SK-N-SH (cell line): ENCODE measurements around the gene UBALD1. TPM values are rescaled to one million over a fixed set of nuclear protein-coding genes. Genes with fewer than 3 reads are reported as not detected.

Source experiments
- CTCF ChIA-PET: fragments of 300-600, 350-600 bp; formaldehyde crosslinking; extraction: SDS; loops from one replicate; lab custom pipeline; 2021; lab: Yijun Ruan, JAX
- POLR2A ChIA-PET: fragments of 350-600 bp; sonication (Branson Sonifier 250); formaldehyde crosslinking; extraction: SDS; loops from one replicate; lab custom pipeline; 2020; ENCODE audit warnings: antibody characterized with exemption, inconsistent platforms; lab: Yijun Ruan, JAX
- DNase-seq: peaks from one replicate; pipeline ENCODE4 v3.0.0; 2012
- H2AFZ ChIP-seq: fragments of 200-600 bp; sonication (generic); 2 replicates; pipeline ENCODE4 v1.8.1; 2016; ENCODE audit warnings: antibody characterized with exemption, mild to moderate bottlenecking, low read depth
- H3F3A ChIP-seq: fragments of 200-600 bp; sonication (generic); replicated peaks from 2 replicates; pipeline ENCODE3; 2016; ENCODE audit warnings: antibody characterized with exemption, mild to moderate bottlenecking; ENCODE audit not compliant: insufficient read depth
- H3K27ac ChIP-seq, 2 experiments: fragments of 200-500 bp in 1 of 2; fragments of 200-600 bp in 1 of 2; sonication (Bioruptor generic) in 1 of 2; sonication (generic), shearing (Covaris generic) in 1 of 2; 2 replicates each; pipeline versions ENCODE4 v1.5.1 to v1.6.1; 2014 to 2016; ENCODE audit warnings: low read depth in 2 of 2, inconsistent platforms in 1 of 2, low read length in 1 of 2, mild to moderate bottlenecking in 1 of 2, mixed read lengths in 1 of 2
- H3K27me3 ChIP-seq: fragments of 200-600 bp; sonication (generic), shearing (Covaris generic); 2 replicates; pipeline ENCODE4 v1.6.1; 2016; ENCODE audit warnings: mixed run types; ENCODE audit not compliant: insufficient read depth
- H3K36me3 ChIP-seq, 2 experiments: fragments of 200-500 bp in 1 of 2; fragments of 200-600 bp in 1 of 2; sonication (Bioruptor generic) in 1 of 2; sonication (generic) in 1 of 2; replicated peaks in 1 of 2; 2 replicates each; pipeline versions ENCODE3 to v1.5.1; 2014 to 2016; ENCODE audit warnings: low read length in 1 of 2, mild to moderate bottlenecking in 1 of 2; ENCODE audit not compliant: insufficient read depth in 2 of 2, control insufficient read depth in 1 of 2
- H3K4me1 ChIP-seq, 2 experiments: fragments of 200-500 bp in 1 of 2; fragments of 200-600 bp in 1 of 2; sonication (Bioruptor generic) in 1 of 2; sonication (generic), shearing (Covaris generic) in 1 of 2; 2 replicates each; pipeline versions ENCODE4 v1.5.1 to v1.6.1; 2014 to 2016; ENCODE audit warnings: low read depth in 1 of 2, low read length in 1 of 2, mixed run types in 1 of 2; ENCODE audit not compliant: insufficient read depth in 2 of 2, control insufficient read depth in 1 of 2
- H3K4me2 ChIP-seq: fragments of 200-600 bp; sonication (generic), shearing (Covaris generic); 2 replicates; pipeline ENCODE4 v1.6.1; 2017; ENCODE audit warnings: mixed run types
- H3K4me3 ChIP-seq, 2 experiments: fragments of 200-500 bp in 1 of 2; fragments of 200-600 bp in 1 of 2; sonication (Bioruptor generic) in 1 of 2; sonication (generic), shearing (Covaris generic) in 1 of 2; 2 replicates each; pipeline versions ENCODE4 v1.5.1 to v1.8.1; 2014 to 2016; ENCODE audit warnings: low read depth in 2 of 2, inconsistent platforms in 1 of 2, low read length in 1 of 2, mild to moderate bottlenecking in 1 of 2, mixed read lengths in 1 of 2, moderate library complexity in 1 of 2
- H3K79me2 ChIP-seq: fragments of 200-600 bp; sonication (generic); 2 replicates; pipeline ENCODE4 v1.8.1; 2017; ENCODE audit warnings: mild to moderate bottlenecking; ENCODE audit not compliant: insufficient read depth
- H3K9ac ChIP-seq: fragments of 200-600 bp; sonication (generic); 2 replicates; pipeline ENCODE4 v1.6.1; 2017; ENCODE audit warnings: mixed run types
- H3K9me2 ChIP-seq: fragments of 200-600 bp; sonication (generic); 2 replicates; pipeline ENCODE4 v1.6.1; 2017; ENCODE audit warnings: mixed run types
- H3K9me3 ChIP-seq: fragments of 200-600 bp; sonication (generic); 2 replicates; pipeline ENCODE4 v1.6.1; 2017; ENCODE audit warnings: mixed run types, mild to moderate bottlenecking, moderate library complexity
- H4K20me1 ChIP-seq: fragments of 200-600 bp; sonication (generic); 2 replicates; pipeline ENCODE4 v1.6.1; 2017; ENCODE audit warnings: mild to moderate bottlenecking, mixed run types; ENCODE audit not compliant: insufficient read depth
- CHD2 ChIP-seq: fragments of 150-350 bp; IDR thresholded peaks from 2 replicates; pipeline ENCODE4 v1.6.1; 2018; ENCODE audit warnings: low read length; ENCODE audit not compliant: partially characterized antibody
- ELF1 ChIP-seq: IDR thresholded peaks from 2 replicates; pipeline ENCODE4 v1.4.0; 2012
- EZH2phosphoT487 ChIP-seq: fragments of 200-600 bp; sonication (generic); IDR thresholded peaks from 2 replicates; pipeline ENCODE4 v1.6.1; 2017; ENCODE audit warnings: low read depth, mixed run types, mild to moderate bottlenecking, antibody characterized with exemption, moderate library complexity, borderline replicate concordance
- FOSL2 ChIP-seq: IDR thresholded peaks from 2 replicates; pipeline ENCODE4 v1.4.0; 2012; ENCODE audit warnings: low read depth, mild to moderate bottlenecking, moderate library complexity, borderline replicate concordance
- GATA2 ChIP-seq: sonication (generic); formaldehyde crosslinking; IDR thresholded peaks from 2 replicates; pipeline ENCODE4 v1.5.0; 2020; ENCODE audit warnings: mild to moderate bottlenecking, missing genetic modification reagents
- IRF3 ChIP-seq: fragments of 150-350 bp; IDR thresholded peaks from 2 replicates; pipeline ENCODE4 v1.6.1; 2016; ENCODE audit warnings: mild to moderate bottlenecking, low read depth, low read length
- MAX ChIP-seq: IDR thresholded peaks from 2 replicates; pipeline ENCODE4 v1.4.0; 2012; ENCODE audit warnings: low read depth
- MXI1 ChIP-seq: IDR thresholded peaks from 2 replicates; pipeline ENCODE4 v1.6.1; 2012; ENCODE audit warnings: mild to moderate bottlenecking, low read depth, low read length, improper control_type of control experiment
- NFIC ChIP-seq: IDR thresholded peaks from 2 replicates; pipeline ENCODE4 v1.4.0; 2012; ENCODE audit warnings: borderline replicate concordance
- POLR2AphosphoS5 ChIP-seq: IDR thresholded peaks from 2 replicates; pipeline ENCODE4 v1.6.1; 2012; ENCODE audit warnings: low read depth, low read length
- REST ChIP-seq: IDR thresholded peaks from 2 replicates; pipeline ENCODE4 v1.6.1; 2012; ENCODE audit warnings: mild to moderate bottlenecking, low read depth, low read length, moderate library complexity
- SIN3A ChIP-seq: IDR thresholded peaks from 2 replicates; pipeline ENCODE4 v1.6.1; 2012; ENCODE audit warnings: low read depth, mild to moderate bottlenecking, low read length, moderate library complexity, borderline replicate concordance
- TCF12 ChIP-seq: IDR thresholded peaks from 2 replicates; pipeline ENCODE4 v1.4.0; 2012
- YY1 ChIP-seq: IDR thresholded peaks from 2 replicates; pipeline ENCODE4 v1.4.0; 2012; ENCODE audit warnings: low read depth, mild to moderate bottlenecking
- WGBS: methylation state at CpG from one replicate; pipeline ENCODE4 v1.1.6; 2017; ENCODE audit warnings: low lambda C conversion rate; 5-methylcytosine and 5-hydroxymethylcytosine counted together
- polyA plus RNA-seq, 3 experiments: library from polyadenylated mRNA; depleted of rRNA; stranded (reverse); fragments of >200 nt; gene quantifications; 2 replicates each; pipeline ENCODE4 v1.2.3, GENCODE V29; 2012

The UBALD1 gene
- polyA plus RNA-seq, 1 of the 3 experiments (the other 2 are of a cell fraction): 16.7 TPM

GRCh38 chr16:4613636-4614570 is 785 bp downstream of the UBALD1 start:
- TF ChIP-seq CHD2: no peak
- no peak for TF ChIP-seq REST
- TF ChIP-seq ELF1: no peak
- no peak for TF ChIP-seq GATA2
- TF ChIP-seq SIN3A: 0 out of 2 replicates have a peak, but pooled peaks have one; percentile 40
- peak; percentile 82 for TF ChIP-seq MAX
- TF ChIP-seq MXI1: peak; percentile 84
- WGBS: 2% methylated on average over 19 of the region's 92 CpGs
- H3K27me3 ChIP-seq: no peaks in the 10 kb centered on the region
- POLR2A ChIA-PET: no interaction called here
- H3K4me1 ChIP-seq: peaks cover 13 to 38% of the 10 kb centered on the region in 2 experiments; a peak in 3 of 4 replicates
- peaks cover 55% of the 10 kb centered on the region for H3K79me2 ChIP-seq
- H2AFZ ChIP-seq: no peak overlapping the region
- CTCF ChIA-PET: interaction anchor here (1.5 to 2.1 kb wide), 4 partner anchors 10 to 65 kb away, joined by 4 to 10 read pairs (median 6); partner anchors contain the start of gene MGRN1
- H3K27ac ChIP-seq: peak overlapping the region; percentile 78 to 84; a peak in 3 of 4 replicates
- H3K4me2 ChIP-seq: peak overlapping the region; percentile 88
- H3K9me3 ChIP-seq: no peaks in the 10 kb centered on the region
- H3K4me3 ChIP-seq: peak overlapping the region; percentile 83 to 94
- no peaks in the 10 kb centered on the region for H3K9me2 ChIP-seq
- H4K20me1 ChIP-seq: peaks cover 36% of the 10 kb centered on the region
- peaks cover 0 to 7% of the 10 kb centered on the region in 2 experiments for H3K36me3 ChIP-seq
- peaks cover 13% of the 10 kb centered on the region for H3F3A ChIP-seq
- peak; percentile 79 for DNase-seq
- H3K9ac ChIP-seq: peak overlapping the region; percentile 80

GRCh38 chr16:4612977-4613635 is 1.6 kb downstream of the UBALD1 start:
- ChIA-PET CTCF (interaction anchor here (1.7 to 2.1 kb wide), 2 partner anchors 11 to 65 kb away, joined by 7 to 10 read pairs; partner anchors contain the start of gene MGRN1), POLR2A (no interaction called here)
- Histone ChIP-seq H3K79me2 (peaks cover 55% of the 10 kb centered on the region), H3K4me3 (peak overlapping the region; percentile 83 to 94), H3K36me3 (peaks cover 0 to 14% of the 10 kb centered on the region in 2 experiments), H3K4me1 (peaks cover 13 to 32% of the 10 kb centered on the region in 2 experiments; a peak in 3 of 4 replicates), H3K27me3 (no peaks in the 10 kb centered on the region), H3K4me2 (peak overlapping the region; percentile 88), H3K9ac (peak overlapping the region; percentile 80), H3K9me2 (no peaks in the 10 kb centered on the region), H3F3A (peaks cover 13% of the 10 kb centered on the region), H3K9me3 (no peaks in the 10 kb centered on the region), H2AFZ (no peak overlapping the region), H3K27ac (no peak overlapping the region; a peak in 1 of 4 replicates), H4K20me1 (peaks cover 40% of the 10 kb centered on the region)
- 73% methylated on average over 8 of the region's 14 CpGs for WGBS
- peak; percentile 48 for DNase-seq
- TF ChIP-seq IRF3: no peak
- TF ChIP-seq POLR2AphosphoS5: no peak
- TF ChIP-seq TCF12: no peak
- no peak for TF ChIP-seq REST
- TF ChIP-seq YY1: no peak
- TF ChIP-seq ELF1: no peak
- no peak for TF ChIP-seq FOSL2
- no peak for TF ChIP-seq EZH2phosphoT487
- TF ChIP-seq GATA2: no peak
- no peak for TF ChIP-seq MAX
- no peak for TF ChIP-seq NFIC
